Measurements from ENCODE around the gene LRRC59. TPM values are rescaled to one million over a fixed set of nuclear protein-coding genes. Genes with fewer than 3 reads are reported as not detected.

LRRC59 gene
- total and polyA plus RNA-seq, 2 experiments from 2014 or later: 105 to 121 TPM

DNA sequence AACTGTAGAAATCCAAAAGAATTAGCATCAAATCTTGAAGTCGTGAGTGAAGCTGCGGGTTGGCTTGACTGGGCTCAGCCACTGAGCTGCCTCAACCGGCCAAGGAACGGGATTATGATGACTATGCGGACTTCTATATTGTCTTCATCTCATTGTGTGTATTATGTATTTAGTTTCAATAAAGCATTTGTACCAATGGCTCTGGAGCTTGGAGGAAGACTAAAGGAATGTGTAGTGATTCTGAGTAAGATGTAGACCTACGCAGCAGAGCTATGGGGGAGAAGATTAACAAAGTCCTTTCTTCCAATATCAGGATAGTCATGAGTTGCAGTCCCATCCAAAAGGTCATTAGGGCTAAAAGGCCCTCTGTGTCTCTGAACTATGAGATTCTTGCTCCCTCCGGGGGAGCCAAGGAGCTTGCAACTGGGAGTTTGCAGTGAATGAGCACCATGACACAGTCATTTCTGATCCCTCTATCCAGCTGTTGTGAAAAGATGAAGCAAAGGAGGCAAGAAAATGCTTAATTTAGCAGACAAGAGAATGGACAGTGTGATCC, 16.0 kb downstream of the LRRC59 start:
- WGBS (ENCODE audit: low lambda C conversion rate, missing lambda C conversion rate): 95% methylated on average over 7 of the region's 7 CpGs
- H3K36me3 ChIP-seq (replicated peaks; ENCODE audit: insufficient read depth, low read depth): no peaks in the 10 kb centered on the region
- no peak overlapping the region for H2AFZ ChIP-seq
- H3K79me2 ChIP-seq: no peaks in the 10 kb centered on the region
- no peak for TF ChIP-seq EZH2 (IDR thresholded peaks at IDR 0.05; ENCODE audit: borderline replicate concordance)
- no peak for TF ChIP-seq EZH2phosphoT487 (IDR thresholded peaks at IDR 0.05; ENCODE audit: low read depth, severe bottlenecking, unreplicated experiment)
- TF ChIP-seq, protein P1, sequence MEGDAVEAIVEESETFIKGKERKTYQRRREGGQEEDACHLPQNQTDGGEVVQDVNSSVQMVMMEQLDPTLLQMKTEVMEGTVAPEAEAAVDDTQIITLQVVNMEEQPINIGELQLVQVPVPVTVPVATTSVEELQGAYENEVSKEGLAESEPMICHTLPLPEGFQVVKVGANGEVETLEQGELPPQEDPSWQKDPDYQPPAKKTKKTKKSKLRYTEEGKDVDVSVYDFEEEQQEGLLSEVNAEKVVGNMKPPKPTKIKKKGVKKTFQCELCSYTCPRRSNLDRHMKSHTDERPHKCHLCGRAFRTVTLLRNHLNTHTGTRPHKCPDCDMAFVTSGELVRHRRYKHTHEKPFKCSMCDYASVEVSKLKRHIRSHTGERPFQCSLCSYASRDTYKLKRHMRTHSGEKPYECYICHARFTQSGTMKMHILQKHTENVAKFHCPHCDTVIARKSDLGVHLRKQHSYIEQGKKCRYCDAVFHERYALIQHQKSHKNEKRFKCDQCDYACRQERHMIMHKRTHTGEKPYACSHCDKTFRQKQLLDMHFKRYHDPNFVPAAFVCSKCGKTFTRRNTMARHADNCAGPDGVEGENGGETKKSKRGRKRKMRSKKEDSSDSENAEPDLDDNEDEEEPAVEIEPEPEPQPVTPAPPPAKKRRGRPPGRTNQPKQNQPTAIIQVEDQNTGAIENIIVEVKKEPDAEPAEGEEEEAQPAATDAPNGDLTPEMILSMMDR (IDR thresholded peaks at IDR 0.05; ENCODE audit: poor library complexity): no peak
- DNase-seq (ENCODE audit: low spot score): no peak
- no peaks in the 10 kb centered on the region for H3K9me2 ChIP-seq (replicated peaks; ENCODE audit: insufficient read depth)
- H3K4me3 ChIP-seq: no peak overlapping the region
- no peak overlapping the region for H3K4me2 ChIP-seq
- H3K27me3 ChIP-seq: no peaks in the 10 kb centered on the region
- no peaks in the 10 kb centered on the region for H3K4me1 ChIP-seq (ENCODE audit: insufficient read depth)
- H3K9me3 ChIP-seq (ENCODE audit: low read depth): no peaks in the 10 kb centered on the region
- no peak overlapping the region for H3K27ac ChIP-seq
- H4K20me1 ChIP-seq (ENCODE audit: insufficient read depth, poor library complexity, severe bottlenecking): no peaks in the 10 kb centered on the region

DNA sequence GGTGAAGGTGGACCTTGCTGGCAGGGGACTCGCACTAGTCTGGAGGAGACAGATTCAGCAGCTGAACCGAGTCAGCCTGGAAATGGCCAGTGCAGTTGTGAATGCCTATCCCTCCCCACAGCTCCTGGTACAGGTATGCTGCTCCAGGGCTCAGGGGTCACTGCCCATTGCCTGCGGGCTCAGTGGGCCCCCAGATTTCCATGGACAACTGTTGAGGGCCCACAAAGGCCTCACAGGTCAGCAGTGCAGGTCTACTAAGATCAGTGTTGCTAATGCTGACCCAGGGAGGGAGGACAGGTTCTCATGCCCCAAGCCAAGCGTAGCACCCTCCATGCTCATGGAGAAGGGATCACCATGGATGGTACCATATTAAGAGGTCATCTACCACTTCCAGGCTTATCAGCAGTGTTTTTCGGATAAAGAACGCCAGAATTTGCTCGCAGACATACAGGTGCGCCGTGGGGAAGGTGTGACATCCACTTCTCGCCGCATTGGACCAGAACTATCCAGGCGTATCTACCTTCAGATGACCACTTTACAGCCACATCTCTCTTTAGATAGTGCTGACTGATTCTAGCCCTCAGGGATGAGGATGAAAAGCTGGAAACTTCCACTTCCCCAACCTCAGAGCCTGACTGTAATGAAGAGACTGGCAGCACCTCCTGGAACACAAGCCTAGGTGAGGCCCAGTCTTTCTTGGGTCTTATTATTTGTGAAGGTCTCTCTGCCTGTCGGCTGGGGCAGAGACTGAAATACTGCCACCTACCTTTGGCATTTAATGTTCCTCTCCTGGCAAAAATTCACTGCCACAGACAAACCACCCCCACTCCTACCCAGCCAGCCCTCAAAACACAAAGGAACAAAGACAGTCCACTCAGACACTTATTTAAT, 16.7 kb downstream of the LRRC59 start:
- TF ChIP-seq EZH2phosphoT487 (IDR thresholded peaks at IDR 0.05; ENCODE audit: low read depth, severe bottlenecking, unreplicated experiment): no peak
- TF ChIP-seq, protein P1 (IDR thresholded peaks at IDR 0.05; ENCODE audit: poor library complexity): no peak
- TF ChIP-seq EZH2 (IDR thresholded peaks at IDR 0.05; ENCODE audit: borderline replicate concordance): no peak
- Histone ChIP-seq H2AFZ (no peak overlapping the region), H3K9me2 (replicated peaks; ENCODE audit: insufficient read depth) (no peaks in the 10 kb centered on the region), H3K36me3 (replicated peaks; ENCODE audit: insufficient read depth, low read depth) (no peaks in the 10 kb centered on the region), H3K4me1 (ENCODE audit: insufficient read depth) (no peaks in the 10 kb centered on the region), H3K27me3 (no peaks in the 10 kb centered on the region), H3K9me3 (ENCODE audit: low read depth) (no peaks in the 10 kb centered on the region), H3K4me3 (no peak overlapping the region), H4K20me1 (ENCODE audit: insufficient read depth, poor library complexity, severe bottlenecking) (no peaks in the 10 kb centered on the region), H3K79me2 (no peaks in the 10 kb centered on the region), H3K27ac (no peak overlapping the region), H3K4me2 (no peak overlapping the region)
- no peak for DNase-seq (ENCODE audit: low spot score)
- 97% methylated on average over 13 of the region's 13 CpGs for WGBS (ENCODE audit: low lambda C conversion rate, missing lambda C conversion rate)

DNA sequence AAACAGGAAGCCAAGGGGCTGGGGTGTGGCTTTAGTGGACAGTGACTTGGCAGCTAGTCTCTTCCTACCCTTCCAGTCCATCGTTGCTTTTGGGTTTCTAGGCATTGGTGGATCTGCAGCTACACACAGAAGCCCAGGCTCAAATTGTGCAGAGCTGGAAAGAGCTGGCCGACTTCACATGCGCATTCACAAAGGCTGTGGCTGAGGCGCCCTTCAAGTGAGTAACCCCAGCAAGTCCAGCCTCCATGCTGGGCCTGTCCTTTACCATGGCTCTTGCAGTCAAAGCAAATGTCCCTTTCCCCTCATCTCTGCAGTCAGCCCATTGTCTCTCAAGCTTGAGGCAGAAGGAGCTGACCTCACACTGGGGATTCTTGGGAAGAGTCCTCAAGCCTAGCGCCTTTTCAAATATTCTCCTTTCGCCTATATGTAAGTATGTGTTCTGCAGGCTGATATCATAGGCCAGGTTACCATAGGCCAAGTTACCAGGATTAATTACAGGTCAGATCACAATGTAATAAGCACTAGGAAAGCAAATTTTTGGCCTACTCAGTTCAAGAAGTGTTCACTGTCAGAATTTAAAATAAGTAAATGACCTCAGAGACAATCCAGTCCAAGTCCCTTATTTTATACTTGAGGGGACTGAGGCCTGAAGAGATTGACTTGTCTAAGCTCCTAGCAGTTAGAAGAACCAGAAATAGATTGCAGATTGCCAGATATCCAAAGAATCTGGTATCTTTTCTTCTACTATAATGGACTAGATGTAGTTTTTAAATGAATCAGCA, 17.8 kb downstream of the LRRC59 start:
- Histone ChIP-seq H3K36me3 (replicated peaks; ENCODE audit: insufficient read depth, low read depth) (no peaks in the 10 kb centered on the region), H3K4me3 (no peak overlapping the region), H2AFZ (no peak overlapping the region), H3K4me1 (ENCODE audit: insufficient read depth) (no peaks in the 10 kb centered on the region), H3K9me2 (replicated peaks; ENCODE audit: insufficient read depth) (no peaks in the 10 kb centered on the region), H3K4me2 (no peak overlapping the region), H4K20me1 (ENCODE audit: insufficient read depth, poor library complexity, severe bottlenecking) (no peaks in the 10 kb centered on the region), H3K27ac (no peak overlapping the region), H3K9me3 (ENCODE audit: low read depth) (no peaks in the 10 kb centered on the region), H3K27me3 (no peaks in the 10 kb centered on the region), H3K79me2 (no peaks in the 10 kb centered on the region)
- DNase-seq (ENCODE audit: low spot score): no peak
- TF ChIP-seq EZH2phosphoT487 (IDR thresholded peaks at IDR 0.05; ENCODE audit: low read depth, severe bottlenecking, unreplicated experiment): no peak
- 93% methylated on average over 6 of the region's 6 CpGs for WGBS (ENCODE audit: low lambda C conversion rate, missing lambda C conversion rate)
